GM18517 (cell line): ENCODE results near the gene CYP2F1.
"Not testable (repeated sequence)": the region's sequence is repeated elsewhere in the genome, so short reads cannot be mapped to it uniquely, and the experiment has no call there.

ENCODE experiments used
- ATAC-seq: cut with Tn5 transposase; IDR thresholded peaks from one replicate; pipeline ENCODE4 v1.9.1; 2021; ENCODE audit warnings: mild to moderate bottlenecking, moderate library complexity; ENCODE audit not compliant: unreplicated experiment

The CYP2F1 gene

GRCh38 chr19:41126765-41127203 is 12.6 kb downstream of the CYP2F1 start:
- not testable (repeated sequence) for ATAC-seq

- not testable (repeated sequence) for ATAC-seq
Measured at GRCh38 chr19:41127362-41127761, 13.1 kb downstream of the CYP2F1 start.

- ATAC-seq, result not testable (repeated sequence)
Measured at GRCh38 chr19:41127801-41128300, 13.6 kb downstream of the CYP2F1 start.

GRCh38 chr19:41128692-41129091 is 14.5 kb downstream of the CYP2F1 start:
- ATAC-seq, result no peak

- no peak for ATAC-seq
Measured at GRCh38 chr19:41131186-41131585, 17.0 kb downstream of the CYP2F1 start.

GRCh38 chr19:41133260-41133659 is 19.0 kb downstream of the CYP2F1 start:
- no peak for ATAC-seq

GRCh38 chr19:41134616-41135015 is 20.4 kb downstream of the CYP2F1 start:
- no peak for ATAC-seq

GRCh38 chr19:41135390-41136384 is 21.5 kb downstream of the CYP2F1 start:
- not testable (repeated sequence) for ATAC-seq

GRCh38 chr19:41136636-41137455 is 22.6 kb downstream of the CYP2F1 start:
- ATAC-seq, result no peak

- no peak for ATAC-seq
Measured at GRCh38 chr19:41144403-41144802, 30.2 kb downstream of the CYP2F1 start.

GRCh38 chr19:41149831-41150230 is 35.6 kb downstream of the CYP2F1 start:
- ATAC-seq, result no peak

GRCh38 chr19:41150986-41151385 is 36.8 kb downstream of the CYP2F1 start:
- not testable (repeated sequence) for ATAC-seq

- ATAC-seq, result no peak
Measured at GRCh38 chr19:41154060-41154459, 39.8 kb downstream of the CYP2F1 start.

GRCh38 chr19:41156207-41156606 is 42.0 kb downstream of the CYP2F1 start:
- ATAC-seq, result no peak

GRCh38 chr19:41159881-41160280 is 45.6 kb downstream of the CYP2F1 start:
- no peak for ATAC-seq

GRCh38 chr19:41161903-41162302 is 47.7 kb downstream of the CYP2F1 start:
- ATAC-seq, result no peak

- ATAC-seq, result no peak
Measured at GRCh38 chr19:41166944-41167804, 52.9 kb downstream of the CYP2F1 start.

GRCh38 chr19:41172297-41173164 is 58.3 kb downstream of the CYP2F1 start:
- ATAC-seq, result no peak

GRCh38 chr19:41174297-41174928 is 60.2 kb downstream of the CYP2F1 start:
- ATAC-seq, result no peak
